ENCODE data around the gene GPC5. TPM values are rescaled to one million over a fixed set of nuclear protein-coding genes. Genes with fewer than 3 reads are reported as not detected.

The GPC5 gene
- total and polyA plus RNA-seq, 2 experiments from 2014 or later = 0.32 TPM; not detected in 1

- WGBS, 2 experiments (ENCODE audit: low coverage in 1 of 2, low lambda C conversion rate in 2 of 2, missing lambda C conversion rate in 2 of 2) = 35 to 41% methylated on average over 4 of the region's 4 CpGs
Observed at GRCh38 chr13:91762957-91763356, 364.5 kb downstream of the GPC5 start.

DNA sequence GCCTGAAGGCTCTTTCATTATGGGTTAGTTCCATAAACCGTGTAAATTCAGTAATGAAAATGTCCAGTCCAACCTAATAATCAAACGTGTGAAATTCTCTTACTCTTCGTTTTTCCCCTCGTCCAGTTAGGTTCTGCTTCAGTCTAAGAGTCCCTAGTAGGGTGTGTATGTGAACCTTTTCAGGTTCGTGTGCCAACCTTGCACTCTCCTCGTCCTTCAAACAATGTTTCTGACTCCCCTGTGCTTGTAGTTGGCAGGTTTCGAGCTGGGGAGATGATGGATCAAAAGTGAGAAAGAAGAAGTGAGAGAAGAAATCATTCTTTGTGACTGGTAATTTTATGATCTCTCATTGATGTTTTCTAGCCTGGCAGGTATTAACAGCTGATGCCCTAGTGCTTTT lies 366.1 kb downstream of the GPC5 start:
- Histone ChIP-seq H3K4me1 (ENCODE audit: insufficient read depth) (no peaks in the 10 kb centered on the region), H3F3A (ENCODE audit: insufficient read depth) (no peaks in the 10 kb centered on the region), H2AFZ (no peak overlapping the region), H3K79me2 (ENCODE audit: insufficient read depth) (no peaks in the 10 kb centered on the region), H3K9ac (no peak overlapping the region), H3K27me3 (replicated peaks; ENCODE audit: insufficient read depth) (no peaks in the 10 kb centered on the region), H3K36me3 (ENCODE audit: low read depth) (no peaks in the 10 kb centered on the region), H3K4me2 (ENCODE audit: unreplicated experiment) (no peak overlapping the region), H3K4me3 (no peak overlapping the region), H3K27ac (no peak overlapping the region), H3K9me2 (ENCODE audit: insufficient read depth) (no peaks in the 10 kb centered on the region), H3K9me3 (ENCODE audit: low read depth) (no peaks in the 10 kb centered on the region), H4K20me1 (ENCODE audit: insufficient read depth) (no peaks in the 10 kb centered on the region)
- DNase-seq = no peak
- TF ChIP-seq EZH2 (IDR thresholded peaks at IDR 0.05; ENCODE audit: insufficient read depth, poor library complexity, severe bottlenecking) (no peak), EZH2phosphoT487 (IDR thresholded peaks at IDR 0.05; ENCODE audit: insufficient read depth, low read depth) (no peak)
- in situ Hi-C loops (cut with MboI) = no loop called here
- WGBS, 2 experiments (ENCODE audit: low coverage in 1 of 2, low lambda C conversion rate in 2 of 2, missing lambda C conversion rate in 2 of 2) = 5 to 6% methylated on average over 7 of the region's 7 CpGs

More at GRCh38 chr13:91762957-91763356, 364.5 kb downstream of the GPC5 start:
- no peaks in the 10 kb centered on the region for H3K36me3 ChIP-seq (ENCODE audit: low read depth)
- no peaks in the 10 kb centered on the region for H3K79me2 ChIP-seq (ENCODE audit: insufficient read depth)
- no peak for DNase-seq
- H2AFZ ChIP-seq = no peak overlapping the region
- H3K4me1 ChIP-seq (ENCODE audit: insufficient read depth) = no peaks in the 10 kb centered on the region
- no peaks in the 10 kb centered on the region for H4K20me1 ChIP-seq (ENCODE audit: insufficient read depth)
- no peak overlapping the region for H3K9ac ChIP-seq
- no peaks in the 10 kb centered on the region for H3K9me2 ChIP-seq (ENCODE audit: insufficient read depth)
- no peaks in the 10 kb centered on the region for H3K9me3 ChIP-seq (ENCODE audit: low read depth)
- H3K4me2 ChIP-seq (ENCODE audit: unreplicated experiment) = no peak overlapping the region
- in situ Hi-C loops (cut with MboI) = no loop called here
- no peaks in the 10 kb centered on the region for H3F3A ChIP-seq (ENCODE audit: insufficient read depth)
- H3K27me3 ChIP-seq (replicated peaks; ENCODE audit: insufficient read depth) = no peaks in the 10 kb centered on the region
- TF ChIP-seq EZH2 (IDR thresholded peaks at IDR 0.05; ENCODE audit: insufficient read depth, poor library complexity, severe bottlenecking) = no peak
- no peak overlapping the region for H3K27ac ChIP-seq
- no peak overlapping the region for H3K4me3 ChIP-seq

GRCh38 chr13:91767651-91768050 lies 369.2 kb downstream of the GPC5 start:
- Histone ChIP-seq H3K79me2 (ENCODE audit: insufficient read depth) (no peaks in the 10 kb centered on the region), H3F3A (ENCODE audit: insufficient read depth) (no peaks in the 10 kb centered on the region), H4K20me1 (ENCODE audit: insufficient read depth) (no peaks in the 10 kb centered on the region), H3K27ac (no peak overlapping the region), H3K27me3 (replicated peaks; ENCODE audit: insufficient read depth) (no peaks in the 10 kb centered on the region), H3K4me1 (ENCODE audit: insufficient read depth) (no peaks in the 10 kb centered on the region), H3K4me2 (ENCODE audit: unreplicated experiment) (no peak overlapping the region), H3K9ac (no peak overlapping the region), H3K4me3 (no peak overlapping the region), H2AFZ (no peak overlapping the region), H3K36me3 (ENCODE audit: low read depth) (no peaks in the 10 kb centered on the region), H3K9me2 (ENCODE audit: insufficient read depth) (no peaks in the 10 kb centered on the region), H3K9me3 (ENCODE audit: low read depth) (no peaks in the 10 kb centered on the region)
- TF ChIP-seq EZH2phosphoT487 (IDR thresholded peaks at IDR 0.05; ENCODE audit: insufficient read depth, low read depth) = no peak
- TF ChIP-seq EZH2 (IDR thresholded peaks at IDR 0.05; ENCODE audit: insufficient read depth, poor library complexity, severe bottlenecking) = no peak
- WGBS, 2 experiments (ENCODE audit: low coverage in 1 of 2, low lambda C conversion rate in 2 of 2, missing lambda C conversion rate in 2 of 2) = 9 to 11% methylated on average over 4 of the region's 4 CpGs
- in situ Hi-C loops (cut with MboI) = no loop called here
- no peak for DNase-seq

DNA sequence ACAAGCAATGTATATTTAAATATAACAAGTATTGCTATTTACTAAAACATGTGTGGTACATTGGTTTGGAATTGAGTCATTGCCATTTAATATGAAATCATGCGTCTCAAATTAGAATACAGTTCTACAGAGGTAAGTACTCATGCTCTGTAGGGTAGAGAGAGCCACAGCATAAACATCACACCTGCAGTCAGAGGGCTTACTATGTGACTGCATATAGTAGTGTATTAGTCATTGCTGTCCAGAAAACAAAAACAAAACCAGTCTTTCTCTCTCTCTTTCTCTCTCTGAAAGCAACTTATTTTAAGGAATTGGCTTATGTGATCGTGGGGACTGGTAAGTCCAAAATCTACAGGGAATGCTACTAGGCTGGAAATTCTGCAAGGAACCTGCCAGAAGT lies 370.3 kb downstream of the GPC5 start:
- Histone ChIP-seq H3K27me3 (replicated peaks; ENCODE audit: insufficient read depth) (no peaks in the 10 kb centered on the region), H3K9ac (no peak overlapping the region), H3K36me3 (ENCODE audit: low read depth) (no peaks in the 10 kb centered on the region), H3F3A (ENCODE audit: insufficient read depth) (no peaks in the 10 kb centered on the region), H3K9me3 (ENCODE audit: low read depth) (no peaks in the 10 kb centered on the region), H3K4me3 (no peak overlapping the region), H3K4me1 (ENCODE audit: insufficient read depth) (no peaks in the 10 kb centered on the region), H2AFZ (no peak overlapping the region), H4K20me1 (ENCODE audit: insufficient read depth) (no peaks in the 10 kb centered on the region), H3K27ac (no peak overlapping the region), H3K9me2 (ENCODE audit: insufficient read depth) (no peaks in the 10 kb centered on the region), H3K79me2 (ENCODE audit: insufficient read depth) (no peaks in the 10 kb centered on the region), H3K4me2 (ENCODE audit: unreplicated experiment) (no peak overlapping the region)
- in situ Hi-C loops (cut with MboI) = no loop called here
- TF ChIP-seq EZH2 (IDR thresholded peaks at IDR 0.05; ENCODE audit: insufficient read depth, poor library complexity, severe bottlenecking) (no peak), EZH2phosphoT487 (IDR thresholded peaks at IDR 0.05; ENCODE audit: insufficient read depth, low read depth) (no peak)
- 11 to 13% methylated on average over 2 of the region's 2 CpGs for WGBS, 2 experiments (ENCODE audit: low coverage in 1 of 2, low lambda C conversion rate in 2 of 2, missing lambda C conversion rate in 2 of 2)
- no peak for DNase-seq

DNA sequence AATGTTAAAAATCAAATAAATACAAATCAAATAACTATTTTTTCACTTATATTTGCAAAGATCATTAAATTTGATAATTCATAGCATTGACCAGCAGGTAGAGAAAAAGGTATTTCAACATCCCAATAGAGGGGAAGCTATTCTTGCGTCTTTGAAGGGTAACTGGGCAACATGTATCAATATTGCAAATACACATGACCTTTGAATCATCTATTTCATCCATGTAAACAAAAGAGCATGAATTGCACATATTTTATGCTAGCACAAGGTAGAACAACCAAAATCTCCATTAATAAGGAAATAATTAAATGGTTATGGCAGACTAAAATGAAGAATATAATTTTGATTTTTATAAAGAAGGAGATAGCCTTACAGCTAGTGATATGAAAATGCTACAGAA lies 372.8 kb downstream of the GPC5 start:
- H3K4me1 ChIP-seq (ENCODE audit: insufficient read depth) = no peaks in the 10 kb centered on the region
- H3K79me2 ChIP-seq (ENCODE audit: insufficient read depth) = no peaks in the 10 kb centered on the region
- no peaks in the 10 kb centered on the region for H3K9me3 ChIP-seq (ENCODE audit: low read depth)
- H3K9ac ChIP-seq = no peak overlapping the region
- no peak for DNase-seq
- TF ChIP-seq EZH2phosphoT487 (IDR thresholded peaks at IDR 0.05; ENCODE audit: insufficient read depth, low read depth) (no peak), EZH2 (IDR thresholded peaks at IDR 0.05; ENCODE audit: insufficient read depth, poor library complexity, severe bottlenecking) (no peak)
- H3K4me3 ChIP-seq = no peak overlapping the region
- H4K20me1 ChIP-seq (ENCODE audit: insufficient read depth) = no peaks in the 10 kb centered on the region
- 16 to 29% methylated on average over 1 of the region's 1 CpG for WGBS, 2 experiments (ENCODE audit: low coverage in 1 of 2, low lambda C conversion rate in 2 of 2, missing lambda C conversion rate in 2 of 2)
- no peaks in the 10 kb centered on the region for H3K27me3 ChIP-seq (replicated peaks; ENCODE audit: insufficient read depth)
- H2AFZ ChIP-seq = no peak overlapping the region
- H3K4me2 ChIP-seq (ENCODE audit: unreplicated experiment) = no peak overlapping the region
- no peak overlapping the region for H3K27ac ChIP-seq
- in situ Hi-C loops (cut with MboI) = no loop called here
- H3K9me2 ChIP-seq (ENCODE audit: insufficient read depth) = no peaks in the 10 kb centered on the region
- H3K36me3 ChIP-seq (ENCODE audit: low read depth) = no peaks in the 10 kb centered on the region
- no peaks in the 10 kb centered on the region for H3F3A ChIP-seq (ENCODE audit: insufficient read depth)

Data from GM23248 (cell line).